IgD-negative memory B cell (primary cell): Measurements from ENCODE around the gene STK36. TPM values are rescaled to one million over a fixed set of nuclear protein-coding genes. Genes with fewer than 3 reads are reported as not detected.

Source experiments
- H3K27ac Mint-ChIP-seq, 3 donors: one replicate each; pipeline ENCODE4 v1.8.0; 2020 to 2022; ENCODE audit warnings: mild to moderate bottlenecking in 3 of 3, mixed read lengths in 3 of 3, moderate library complexity in 1 of 3
- H3K27me3 Mint-ChIP-seq: one replicate; pipeline ENCODE4 v1.8.0; 2021; ENCODE audit warnings: mixed read lengths
- H3K36me3 Mint-ChIP-seq: one replicate; pipeline ENCODE4 v1.8.0; 2020; ENCODE audit warnings: mild to moderate bottlenecking, mixed read lengths
- H3K4me1 Mint-ChIP-seq, 3 donors: one replicate each; pipeline ENCODE4 v1.8.0; 2020 to 2022; ENCODE audit warnings: mixed read lengths in 3 of 3, mild to moderate bottlenecking in 1 of 3
- H3K4me3 Mint-ChIP-seq, 4 donors: one replicate each; pipeline ENCODE4 v1.8.0; 2020 to 2022; ENCODE audit warnings: mild to moderate bottlenecking in 4 of 4, mixed read lengths in 4 of 4, moderate library complexity in 3 of 4
- H3K9me3 Mint-ChIP-seq, 3 donors: one replicate each; pipeline ENCODE4 v1.8.0; 2020 to 2021; ENCODE audit warnings: mixed read lengths in 3 of 3, mild to moderate bottlenecking in 1 of 3
- polyA plus RNA-seq: library from polyadenylated mRNA; unstranded; fragments of 300-500 nt; fragmentation: Illumina TruSeq; gene quantifications from one replicate; pipeline ENCODE4 v1.2.3, GENCODE V29; 2021

Gene STK36
- polyA plus RNA-seq, 1 donor from 2014 or later = 4.8 TPM

GRCh38 chr2:218720048-218721041 lies 48.5 kb downstream of the STK36 start:
- Mint-ChIP-seq H3K4me1 (peaks cover 0 to 14% (median 11%) of the 10 kb centered on the region in 3 donors), H3K27ac (no peak overlapping the region), H3K9me3 (no peaks in the 10 kb centered on the region), H3K27me3 (no peaks in the 10 kb centered on the region), H3K36me3 (peaks cover 16% of the 10 kb centered on the region), H3K4me3 (no peak overlapping the region)

- Mint-ChIP-seq H3K27ac (no peak overlapping the region), H3K27me3 (no peaks in the 10 kb centered on the region), H3K4me3 (no peak overlapping the region), H3K4me1 (peaks cover 0 to 14% (median 11%) of the 10 kb centered on the region in 3 donors), H3K36me3 (peaks cover 18% of the 10 kb centered on the region), H3K9me3 (peaks cover 0 to 7% (median 0%) of the 10 kb centered on the region in 3 donors)
Measured at GRCh38 chr2:218721488-218721887, 49.6 kb downstream of the STK36 start.

GRCh38 chr2:218721934-218722333 lies 50.0 kb downstream of the STK36 start:
- peaks cover 18% of the 10 kb centered on the region for H3K36me3 Mint-ChIP-seq
- no peaks in the 10 kb centered on the region for H3K27me3 Mint-ChIP-seq
- peak overlapping the region in 1 of 3 donors; percentile 52 for H3K27ac Mint-ChIP-seq
- peaks cover 0 to 7% (median 0%) of the 10 kb centered on the region in 3 donors for H3K9me3 Mint-ChIP-seq
- no peak overlapping the region for H3K4me3 Mint-ChIP-seq
- H3K4me1 Mint-ChIP-seq = peaks cover 0 to 14% (median 11%) of the 10 kb centered on the region in 3 donors

GRCh38 chr2:218722419-218722818 lies 50.5 kb downstream of the STK36 start:
- H3K36me3 Mint-ChIP-seq = peaks cover 18% of the 10 kb centered on the region
- no peaks in the 10 kb centered on the region for H3K27me3 Mint-ChIP-seq
- no peak overlapping the region for H3K4me3 Mint-ChIP-seq
- H3K4me1 Mint-ChIP-seq = peaks cover 0 to 13% (median 11%) of the 10 kb centered on the region in 3 donors
- H3K9me3 Mint-ChIP-seq = peaks cover 0 to 7% (median 0%) of the 10 kb centered on the region in 3 donors
- H3K27ac Mint-ChIP-seq = peak overlapping the region in 1 of 3 donors; percentile 52

- Mint-ChIP-seq H3K4me1 (peaks cover 2 to 11% (median 11%) of the 10 kb centered on the region in 3 donors), H3K27ac (peak overlapping the region in 1 of 3 donors; percentile 31), H3K4me3 (peak overlapping the region in 1 of 4 donors; percentile 6), H3K27me3 (no peaks in the 10 kb centered on the region), H3K36me3 (peaks cover 21% of the 10 kb centered on the region), H3K9me3 (peaks cover 2 to 10% (median 3%) of the 10 kb centered on the region in 3 donors)
Measured at GRCh38 chr2:218722876-218723785, 51.2 kb downstream of the STK36 start.

- peak overlapping the region in 1 of 3 donors; percentile 19 for H3K27ac Mint-ChIP-seq
- peaks cover 16% of the 10 kb centered on the region for H3K36me3 Mint-ChIP-seq
- no peaks in the 10 kb centered on the region for H3K27me3 Mint-ChIP-seq
- H3K4me3 Mint-ChIP-seq = peak overlapping the region in 1 of 4 donors; percentile 17
- H3K4me1 Mint-ChIP-seq = peaks cover 2 to 6% (median 6%) of the 10 kb centered on the region in 3 donors
- H3K9me3 Mint-ChIP-seq = peaks cover 2 to 10% (median 5%) of the 10 kb centered on the region in 3 donors
Measured at GRCh38 chr2:218726004-218726574, 54.2 kb downstream of the STK36 start.

GRCh38 chr2:218727502-218728165 lies 55.7 kb downstream of the STK36 start:
- H3K36me3 Mint-ChIP-seq = peaks cover 19% of the 10 kb centered on the region
- H3K4me3 Mint-ChIP-seq = peak overlapping the region in 1 of 4 donors; percentile 72
- H3K27me3 Mint-ChIP-seq = no peaks in the 10 kb centered on the region
- H3K27ac Mint-ChIP-seq = no peak overlapping the region
- peaks cover 2 to 10% (median 5%) of the 10 kb centered on the region in 3 donors for H3K9me3 Mint-ChIP-seq
- H3K4me1 Mint-ChIP-seq = peaks cover 2 to 6% (median 3%) of the 10 kb centered on the region in 3 donors

GRCh38 chr2:218729640-218730039 lies 57.8 kb downstream of the STK36 start:
- Mint-ChIP-seq H3K27me3 (no peaks in the 10 kb centered on the region), H3K36me3 (peaks cover 14% of the 10 kb centered on the region), H3K4me1 (peaks cover 5 to 11% (median 5%) of the 10 kb centered on the region in 3 donors), H3K4me3 (peak overlapping the region in 1 of 4 donors; percentile 76), H3K9me3 (peaks cover 2 to 10% (median 5%) of the 10 kb centered on the region in 3 donors), H3K27ac (no peak overlapping the region)

- Mint-ChIP-seq H3K27ac (no peak overlapping the region), H3K4me1 (peaks cover 5 to 11% (median 5%) of the 10 kb centered on the region in 3 donors), H3K36me3 (peaks cover 11% of the 10 kb centered on the region), H3K9me3 (peaks cover 2 to 5% (median 3%) of the 10 kb centered on the region in 3 donors), H3K27me3 (no peaks in the 10 kb centered on the region), H3K4me3 (no peak overlapping the region)
Measured at GRCh38 chr2:218732052-218732760, 60.3 kb downstream of the STK36 start.

GRCh38 chr2:218732761-218733158 lies 60.9 kb downstream of the STK36 start:
- no peaks in the 10 kb centered on the region for H3K27me3 Mint-ChIP-seq
- no peak overlapping the region for H3K4me3 Mint-ChIP-seq
- peaks cover 9% of the 10 kb centered on the region for H3K36me3 Mint-ChIP-seq
- H3K9me3 Mint-ChIP-seq = peaks cover under 1 to 4% (median 2%) of the 10 kb centered on the region in 3 donors
- no peak overlapping the region for H3K27ac Mint-ChIP-seq
- peaks cover 4 to 11% (median 5%) of the 10 kb centered on the region in 3 donors for H3K4me1 Mint-ChIP-seq

GRCh38 chr2:218733171-218734021 lies 61.5 kb downstream of the STK36 start:
- Mint-ChIP-seq H3K4me1 (peaks cover 3 to 11% (median 5%) of the 10 kb centered on the region in 3 donors), H3K36me3 (peaks cover 12% of the 10 kb centered on the region), H3K27ac (peak overlapping the region in 1 of 3 donors; percentile 64), H3K9me3 (peaks cover 0 to 2% (median 0%) of the 10 kb centered on the region in 3 donors), H3K27me3 (no peaks in the 10 kb centered on the region), H3K4me3 (peak overlapping the region in 2 of 4 donors; percentile 3 to 39)

GRCh38 chr2:218734190-218734975 lies 62.5 kb downstream of the STK36 start:
- peaks cover 0 to 2% (median 0%) of the 10 kb centered on the region in 3 donors for H3K9me3 Mint-ChIP-seq
- H3K4me3 Mint-ChIP-seq = no peak overlapping the region
- no peak overlapping the region for H3K27ac Mint-ChIP-seq
- peaks cover 10% of the 10 kb centered on the region for H3K36me3 Mint-ChIP-seq
- peaks cover 3 to 11% (median 5%) of the 10 kb centered on the region in 3 donors for H3K4me1 Mint-ChIP-seq
- H3K27me3 Mint-ChIP-seq = no peaks in the 10 kb centered on the region
